AG04449 (cell line): Measurements from ENCODE around the gene TTLL8.

Source experiments
- CTCF ChIA-PET: fragments of 350-600 bp; formaldehyde crosslinking; extraction: SDS; loops from one replicate; lab custom pipeline; 2021; ENCODE audit warnings: antibody characterized with exemption; lab: Yijun Ruan, JAX
- POLR2A ChIA-PET: fragments of 400-600, 350-600 bp; formaldehyde crosslinking; extraction: SDS; loops from one replicate; lab custom pipeline; 2020; ENCODE audit warnings: antibody characterized with exemption, inconsistent platforms; lab: Yijun Ruan, JAX
- DNase-seq: peaks from one replicate; pipeline ENCODE4 v3.0.0-alpha.2; 2010; ENCODE audit warnings: low read depth, low spot score
- H3K4me3 ChIP-seq: 2 replicates; pipeline ENCODE4 v1.5.1; 2011; ENCODE audit warnings: low read depth, mild to moderate bottlenecking, control low read depth, low read length
- TF ChIP-seq, protein P1 (sequence below): IDR thresholded peaks from one replicate; pipeline ENCODE4 v1.5.1; 2011; ENCODE audit warnings: mild to moderate bottlenecking, moderate library complexity, low read length, control low read depth, inconsistent platforms; ENCODE audit not compliant: insufficient read depth; ENCODE audit errors: missing control alignments

TTLL8 gene

DNA sequence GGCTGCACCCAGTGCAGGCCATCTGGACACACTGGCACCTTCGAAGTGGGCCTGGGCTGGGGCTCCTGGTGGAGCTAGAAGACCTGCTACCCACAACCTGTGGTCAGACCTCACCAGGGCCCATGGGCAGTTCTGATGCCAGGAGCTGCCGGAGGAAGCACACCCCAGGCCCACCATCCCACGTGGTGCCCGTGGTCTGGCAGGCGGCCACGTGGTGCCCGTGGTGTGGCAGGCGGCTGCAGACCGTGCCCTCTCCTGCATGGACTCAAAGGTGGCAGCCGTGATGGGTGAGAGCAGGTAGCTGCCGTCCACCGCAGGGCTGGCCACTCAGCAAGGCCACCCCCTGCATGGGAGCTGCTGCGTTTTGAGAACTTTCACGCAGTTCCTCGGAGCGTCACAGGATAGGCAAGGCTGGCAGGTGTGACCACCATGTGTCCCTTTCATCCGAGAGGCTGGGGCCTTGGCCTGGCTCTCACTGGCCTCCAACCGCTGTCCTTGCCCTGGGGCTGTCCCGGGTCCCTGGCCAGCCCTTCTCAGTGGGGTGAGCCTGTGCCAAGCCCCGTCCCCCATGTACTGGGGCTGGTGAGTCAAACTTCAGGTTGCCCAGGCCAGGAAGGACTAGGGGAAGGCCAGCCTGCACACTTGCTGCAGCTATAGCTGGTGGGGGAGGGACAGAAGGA lies 41.6 kb downstream of the TTLL8 start:
- POLR2A ChIA-PET: no interaction called here
- CTCF ChIA-PET: interaction anchor here (0.7 to 1.1 kb wide), 3 partner anchors 14 to 38 kb away, joined by 3 read pairs; no protein-coding TSS in a partner anchor
- DNase-seq: no peak
- TF ChIP-seq, protein P1, sequence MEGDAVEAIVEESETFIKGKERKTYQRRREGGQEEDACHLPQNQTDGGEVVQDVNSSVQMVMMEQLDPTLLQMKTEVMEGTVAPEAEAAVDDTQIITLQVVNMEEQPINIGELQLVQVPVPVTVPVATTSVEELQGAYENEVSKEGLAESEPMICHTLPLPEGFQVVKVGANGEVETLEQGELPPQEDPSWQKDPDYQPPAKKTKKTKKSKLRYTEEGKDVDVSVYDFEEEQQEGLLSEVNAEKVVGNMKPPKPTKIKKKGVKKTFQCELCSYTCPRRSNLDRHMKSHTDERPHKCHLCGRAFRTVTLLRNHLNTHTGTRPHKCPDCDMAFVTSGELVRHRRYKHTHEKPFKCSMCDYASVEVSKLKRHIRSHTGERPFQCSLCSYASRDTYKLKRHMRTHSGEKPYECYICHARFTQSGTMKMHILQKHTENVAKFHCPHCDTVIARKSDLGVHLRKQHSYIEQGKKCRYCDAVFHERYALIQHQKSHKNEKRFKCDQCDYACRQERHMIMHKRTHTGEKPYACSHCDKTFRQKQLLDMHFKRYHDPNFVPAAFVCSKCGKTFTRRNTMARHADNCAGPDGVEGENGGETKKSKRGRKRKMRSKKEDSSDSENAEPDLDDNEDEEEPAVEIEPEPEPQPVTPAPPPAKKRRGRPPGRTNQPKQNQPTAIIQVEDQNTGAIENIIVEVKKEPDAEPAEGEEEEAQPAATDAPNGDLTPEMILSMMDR: no peak
- H3K4me3 ChIP-seq: no peak overlapping the region

DNA sequence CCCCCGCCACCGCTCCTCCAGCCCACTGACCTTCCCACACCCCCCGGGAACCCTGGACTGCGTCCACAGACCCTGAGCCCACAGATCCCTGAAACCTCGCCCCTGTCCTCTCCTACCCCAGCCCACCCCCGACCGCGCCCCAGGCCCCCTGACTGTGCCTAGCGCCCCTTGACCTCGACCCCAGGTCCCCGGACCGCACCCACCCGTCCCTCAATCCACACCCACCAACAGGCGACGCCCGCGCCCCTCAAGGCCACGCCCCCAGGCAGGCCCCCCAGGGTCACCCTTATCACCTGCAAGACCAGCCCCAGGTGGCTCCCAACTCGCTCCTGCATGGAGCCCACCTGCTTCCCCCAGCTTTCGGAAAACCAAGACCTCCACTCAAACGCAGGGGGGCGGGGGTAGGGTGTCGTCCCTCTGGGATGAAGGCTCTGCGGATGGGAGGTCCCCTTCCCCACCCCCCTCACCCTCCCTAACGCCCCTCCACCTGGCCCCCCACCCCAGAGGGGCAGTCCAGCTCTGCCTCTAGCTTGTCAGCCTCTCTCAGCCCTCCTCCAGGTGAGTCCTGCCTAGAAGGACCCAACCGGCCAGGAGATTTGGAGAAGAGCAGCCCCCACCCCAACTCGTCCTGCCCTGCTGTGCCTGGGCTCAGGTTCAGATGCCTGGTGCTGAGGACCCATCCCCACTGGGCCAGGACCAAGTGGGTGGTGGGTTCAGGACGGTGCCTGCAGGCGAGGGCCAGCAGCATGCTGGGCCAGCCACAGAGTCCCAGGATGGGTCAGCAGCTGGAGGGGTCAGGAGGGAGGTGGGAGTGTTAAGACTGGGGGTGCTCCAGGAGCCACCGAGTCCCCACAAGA lies 42.4 kb downstream of the TTLL8 start:
- TF ChIP-seq, protein P1: no peak
- DNase-seq: no peak
- CTCF ChIA-PET: interaction anchor here (0.9 to 1.1 kb wide), 2 partner anchors 21 to 39 kb away, joined by 3 read pairs; no protein-coding TSS in a partner anchor
- POLR2A ChIA-PET: no interaction called here
- no peak overlapping the region for H3K4me3 ChIP-seq

DNA sequence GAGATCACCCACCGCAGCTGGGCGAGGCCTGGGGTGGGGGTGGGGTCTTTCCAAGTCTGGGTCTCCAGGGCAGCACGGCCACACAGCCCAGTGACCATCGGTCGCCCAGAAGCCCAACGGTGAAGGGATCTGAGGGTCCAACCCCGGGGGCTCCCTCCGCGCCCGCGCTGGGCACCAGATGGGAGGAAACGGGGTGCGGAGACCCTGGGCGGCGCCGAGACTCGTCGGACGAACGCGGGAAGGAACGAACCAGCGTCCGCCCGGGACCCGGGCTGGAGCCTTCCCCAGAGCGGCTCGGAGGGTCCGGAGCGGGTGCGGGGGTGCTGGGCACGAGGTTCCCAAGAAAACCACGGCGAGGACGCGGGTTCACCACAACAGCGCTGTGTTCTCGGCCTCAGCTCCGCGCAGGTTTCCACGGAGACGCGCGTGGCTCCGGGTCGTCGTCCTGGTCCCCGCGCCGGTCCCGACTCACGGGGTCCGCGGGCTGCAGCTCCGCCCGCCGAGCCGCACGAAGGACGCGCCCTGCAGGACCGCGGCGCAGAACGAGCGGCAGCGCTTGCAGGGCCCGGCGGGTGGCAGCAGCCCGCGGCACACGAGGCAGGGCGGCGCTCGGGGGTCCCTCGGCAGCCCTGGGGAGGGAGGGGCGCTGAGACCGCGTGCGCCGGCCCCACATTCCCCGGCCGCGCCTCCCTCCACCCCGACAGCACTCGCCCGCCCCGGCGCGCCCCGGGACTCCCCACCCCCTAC lies 43.3 kb downstream of the TTLL8 start:
- ChIA-PET CTCF (no interaction called here), POLR2A (no interaction called here)
- TF ChIP-seq, protein P1: no peak
- H3K4me3 ChIP-seq: no peak overlapping the region
- DNase-seq: no peak

DNA sequence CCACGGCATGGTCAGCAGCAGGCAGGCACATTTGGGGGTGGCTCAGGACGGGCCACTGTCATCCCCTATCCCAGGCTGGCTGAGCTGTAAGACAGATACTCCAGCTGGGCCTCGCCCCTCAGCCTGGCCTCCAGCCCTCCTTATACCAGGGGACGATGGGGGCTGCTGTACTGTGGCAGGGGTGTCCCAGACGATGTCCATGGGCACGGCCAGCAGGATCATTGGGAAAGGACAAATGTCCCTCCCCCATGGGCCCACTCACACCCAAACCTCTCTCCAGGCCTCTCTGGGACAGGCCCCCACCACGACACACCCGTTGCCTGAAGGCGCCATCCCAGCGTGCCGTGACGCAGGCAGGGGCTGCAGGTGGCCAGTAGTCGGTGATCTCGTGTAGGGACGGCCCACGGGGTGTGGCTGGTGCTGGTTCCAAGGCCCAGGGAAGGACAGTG lies 44.0 kb downstream of the TTLL8 start:
- TF ChIP-seq, protein P1: no peak
- DNase-seq: no peak
- POLR2A ChIA-PET: no interaction called here
- CTCF ChIA-PET: interaction anchor here (0.9 to 2.1 kb wide), 2 partner anchors 83 to 87 kb away, joined by 3 to 12 read pairs; no protein-coding TSS in a partner anchor
- H3K4me3 ChIP-seq: no peak overlapping the region

DNA sequence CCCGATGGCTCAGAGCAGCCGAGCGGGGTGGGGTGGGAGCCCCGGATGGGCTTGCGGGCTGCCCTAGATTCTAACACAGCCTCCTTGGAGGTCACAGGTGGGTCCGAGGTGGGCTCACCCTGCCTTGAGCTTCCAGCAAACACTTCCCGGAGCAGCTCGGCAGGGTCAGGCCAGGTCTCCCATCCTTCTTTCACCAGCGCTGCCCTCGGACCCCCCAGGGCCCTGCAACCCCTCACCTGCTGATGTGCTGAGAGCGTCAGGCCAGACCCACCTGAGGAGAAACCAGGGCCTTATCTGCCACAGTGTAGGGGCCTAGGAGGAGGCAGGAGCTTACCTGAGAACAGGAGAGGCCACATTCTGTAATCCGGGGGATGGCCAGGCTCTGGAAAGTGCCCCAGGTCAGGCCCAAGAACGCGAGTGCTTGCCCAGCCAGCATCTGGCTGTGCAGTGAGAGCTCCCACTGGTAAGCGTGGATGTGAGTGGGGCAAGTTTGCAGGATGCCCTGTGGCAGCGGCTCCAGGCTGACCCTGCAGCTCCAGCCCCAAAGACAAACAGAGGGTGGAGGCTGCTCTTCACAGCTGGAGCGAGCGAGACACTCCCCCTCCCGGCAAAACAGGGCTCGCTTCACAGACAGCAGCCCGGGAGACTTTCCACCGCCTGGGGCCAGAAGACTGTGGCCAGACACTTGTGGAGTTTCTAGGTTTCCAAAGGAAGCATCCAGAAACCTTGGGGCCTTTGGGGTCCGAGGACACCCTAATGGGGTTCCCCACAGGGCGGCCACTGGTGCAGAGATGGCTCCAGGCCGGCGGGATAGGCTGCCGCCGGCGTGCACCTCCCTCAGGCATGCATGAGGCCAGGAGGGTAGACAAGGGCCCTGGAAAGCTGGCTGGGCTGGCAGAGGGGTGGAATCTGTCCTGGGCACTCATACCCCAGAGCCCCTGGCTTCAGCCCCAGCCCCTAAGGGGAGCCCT lies 45.6 kb downstream of the TTLL8 start, which contains the start of gene IL17REL:
Gene IL17REL, minus strand, starts transcription at position 555 of the 971 bp plus-strand sequence. Its CDS starts 119 bp downstream, at position 436.
- TF ChIP-seq, protein P1: peak; percentile 21
- CTCF ChIA-PET: interaction anchor here (1.2 to 2.1 kb wide), 3 partner anchors 12 to 82 kb away, joined by 3 to 12 read pairs (median 4); no protein-coding TSS in a partner anchor
- POLR2A ChIA-PET: no interaction called here
- H3K4me3 ChIP-seq: no peak within 1 kb of the TSS
- DNase-seq: no peak
